Sigmoid colon (tissue), 7 donors: ENCODE data around the gene C2CD2. TPM values are rescaled to one million over a fixed set of nuclear protein-coding genes. Genes with fewer than 3 reads are reported as not detected.

Experiments used
- DNase-seq: peaks from one replicate; pipeline ENCODE4 v3.0.0-alpha.2; 2019
- H3K27ac ChIP-seq, 4 donors: fragments of 200-600 bp; sonication (generic); one replicate each; pipeline ENCODE4 v1.5.1; 2016 to 2019; ENCODE audit warnings: mild to moderate bottlenecking in 1 of 4
- H3K27me3 ChIP-seq, 3 donors: fragments of 200-600 bp; sonication (generic); one replicate each; pipeline ENCODE4 v1.5.1; 2019; ENCODE audit warnings: mild to moderate bottlenecking in 1 of 3
- H3K36me3 ChIP-seq, 4 donors: fragments of 200-600 bp; sonication (generic); one replicate each; pipeline ENCODE4 v1.5.1; 2016 to 2019
- H3K4me1 ChIP-seq, 4 donors: fragments of 200-600 bp; sonication (generic); one replicate each; pipeline ENCODE4 v1.5.1; 2017 to 2019
- H3K4me3 ChIP-seq, 4 donors: fragments of 200-600 bp; sonication (generic); one replicate each; pipeline ENCODE4 v1.5.1; 2017 to 2019; ENCODE audit warnings: mild to moderate bottlenecking in 2 of 4, moderate library complexity in 1 of 4
- H3K9me3 ChIP-seq, 4 donors: fragments of 200-600 bp in 3 of 4; sonication (generic) in 3 of 4; one replicate each; pipeline versions ENCODE4 v1.5.1 to v1.6.1; 2013 to 2019
- EP300 ChIP-seq, 4 donors: sonication (generic); formaldehyde crosslinking; IDR thresholded peaks; one replicate each; pipeline ENCODE4 v1.6.1; 2017; ENCODE audit warnings: antibody characterized with exemption in 4 of 4
- POLR2A ChIP-seq, 2 donors: fragments of 450-650 bp; IDR thresholded peaks; one replicate each; pipeline ENCODE4 v1.6.1; 2016; ENCODE audit warnings: antibody characterized with exemption in 2 of 2, mild to moderate bottlenecking in 2 of 2, moderate library complexity in 2 of 2
- POLR2AphosphoS5 ChIP-seq, 4 donors: sonication (generic); formaldehyde crosslinking; IDR thresholded peaks; one replicate each; pipeline ENCODE4 v1.6.1; 2017; ENCODE audit warnings: antibody characterized with exemption in 4 of 4
- WGBS, 2 donors: extraction: QIAGEN DNeasy Blood & Tissue Kit; methylation state at CpG; one replicate each; pipeline ENCODE4 v1.1.7; 2013; 5-methylcytosine and 5-hydroxymethylcytosine counted together
- intact Hi-C: fragments of 100-400 bp; cut with DNase I; formaldehyde crosslinking; loops from one replicate; pipeline ENCODE4 v1.15.1; 2023
- polyA plus RNA-seq, 3 donors: library from polyadenylated mRNA; stranded (reverse); fragments of 200-250 nt; gene quantifications; one replicate each; pipeline ENCODE4 v1.2.3, GENCODE V29; 2013
- total RNA-seq, 4 donors: library from RNA; depleted of rRNA; stranded (reverse); fragments of >200 nt; gene quantifications; one replicate each; pipeline ENCODE4 v1.1.0, GENCODE V29; 2016
- TF ChIP-seq, protein P1 (sequence below), 4 experiments: fragments of 450-650 bp in 3 of 4; fragments of 200-600 bp in 1 of 4; IDR thresholded peaks; one replicate each; pipeline ENCODE4 v1.5.1; 2016 to 2019; ENCODE audit warnings: antibody characterized with exemption in 4 of 4, mild to moderate bottlenecking in 3 of 4, moderate library complexity in 2 of 4
- donor health status: healthy with polysubstance abuse.
- donor health status: Bipolar disorder and iron deficiency.
- donor health status: healthy.

C2CD2 gene
- total and polyA plus RNA-seq, 7 donors, result 1.8 to 45.1 (median 19.0) TPM

DNA sequence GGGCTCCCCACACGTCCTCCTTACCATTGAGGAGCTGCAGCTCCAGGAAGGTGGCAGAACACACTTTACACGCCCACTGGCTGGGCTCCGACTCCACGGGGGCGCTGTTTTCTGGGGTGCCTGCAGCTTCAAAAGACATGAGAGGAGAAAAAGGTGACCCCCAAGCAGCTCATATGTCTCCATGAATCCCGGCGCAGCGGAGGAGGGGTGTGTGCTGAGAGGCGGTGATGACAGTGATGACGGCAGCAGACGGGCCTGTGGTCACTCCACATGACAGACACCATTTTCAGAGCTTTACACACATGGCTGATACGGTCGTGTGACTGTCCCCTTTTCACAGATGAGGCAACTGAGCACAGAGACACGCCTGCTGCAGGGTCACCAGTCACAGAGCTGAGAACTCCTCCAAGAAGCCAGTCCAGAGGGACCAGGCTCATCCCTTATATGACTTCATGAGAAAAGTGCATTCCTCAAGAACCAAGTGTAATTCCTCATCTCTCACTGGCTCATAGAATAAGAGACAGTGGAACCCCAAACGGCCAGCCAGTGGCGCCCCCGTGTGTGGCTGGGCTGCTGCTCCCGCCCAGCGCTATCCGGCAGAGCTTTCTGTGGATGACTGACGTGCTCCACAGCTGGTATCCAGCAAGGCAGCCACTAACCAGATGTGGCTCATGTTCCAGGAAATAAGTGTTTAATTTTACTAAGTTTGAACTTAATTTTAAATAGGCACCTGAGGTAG, 106.6 kb downstream of the C2CD2 start:
- Histone ChIP-seq H3K36me3 (peaks cover 0 to 25% (median 0%) of the 10 kb centered on the region in 4 donors), H3K27me3 (no peaks in the 10 kb centered on the region), H3K4me3 (no peak overlapping the region), H3K9me3 (no peaks in the 10 kb centered on the region), H3K4me1 (no peaks in the 10 kb centered on the region), H3K27ac (no peak overlapping the region)
- WGBS, 2 donors, result 88 to 90% methylated on average over 21 of the region's 21 CpGs
- DNase-seq, result peak; percentile 28
- TF ChIP-seq, protein P1, sequence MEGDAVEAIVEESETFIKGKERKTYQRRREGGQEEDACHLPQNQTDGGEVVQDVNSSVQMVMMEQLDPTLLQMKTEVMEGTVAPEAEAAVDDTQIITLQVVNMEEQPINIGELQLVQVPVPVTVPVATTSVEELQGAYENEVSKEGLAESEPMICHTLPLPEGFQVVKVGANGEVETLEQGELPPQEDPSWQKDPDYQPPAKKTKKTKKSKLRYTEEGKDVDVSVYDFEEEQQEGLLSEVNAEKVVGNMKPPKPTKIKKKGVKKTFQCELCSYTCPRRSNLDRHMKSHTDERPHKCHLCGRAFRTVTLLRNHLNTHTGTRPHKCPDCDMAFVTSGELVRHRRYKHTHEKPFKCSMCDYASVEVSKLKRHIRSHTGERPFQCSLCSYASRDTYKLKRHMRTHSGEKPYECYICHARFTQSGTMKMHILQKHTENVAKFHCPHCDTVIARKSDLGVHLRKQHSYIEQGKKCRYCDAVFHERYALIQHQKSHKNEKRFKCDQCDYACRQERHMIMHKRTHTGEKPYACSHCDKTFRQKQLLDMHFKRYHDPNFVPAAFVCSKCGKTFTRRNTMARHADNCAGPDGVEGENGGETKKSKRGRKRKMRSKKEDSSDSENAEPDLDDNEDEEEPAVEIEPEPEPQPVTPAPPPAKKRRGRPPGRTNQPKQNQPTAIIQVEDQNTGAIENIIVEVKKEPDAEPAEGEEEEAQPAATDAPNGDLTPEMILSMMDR (IDR thresholded peaks at IDR 0.05), result no peak
- TF ChIP-seq POLR2A (IDR thresholded peaks at IDR 0.05), result no peak
- TF ChIP-seq EP300 (IDR thresholded peaks at IDR 0.05), result no peak
- TF ChIP-seq POLR2AphosphoS5 (IDR thresholded peaks at IDR 0.05), result no peak
- intact Hi-C loops, result no loop called here

DNA sequence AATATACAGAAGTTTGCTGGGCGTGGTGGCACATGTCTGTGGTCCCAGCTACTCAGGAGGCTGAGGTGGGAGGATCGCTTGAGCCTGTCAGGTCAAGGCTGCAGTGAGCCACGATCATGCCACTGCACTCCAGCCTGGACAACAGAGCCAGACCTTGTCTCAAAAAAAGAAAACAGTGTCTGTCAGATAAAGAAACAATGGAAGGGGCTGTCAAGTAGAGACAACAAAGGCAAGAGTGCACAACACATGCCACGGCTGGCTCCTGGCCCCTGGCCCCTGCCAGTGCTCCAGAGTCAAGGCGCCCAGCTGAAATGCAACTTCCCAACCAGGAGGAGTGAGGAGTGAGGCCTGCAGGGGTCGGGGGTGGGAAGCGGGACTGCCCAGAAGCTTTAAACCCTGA, 107.3 kb downstream of the C2CD2 start:
- WGBS, 2 donors, result 90 to 91% methylated on average over 7 of the region's 7 CpGs
- Histone ChIP-seq H3K4me3 (no peak overlapping the region), H3K27ac (no peak overlapping the region), H3K27me3 (no peaks in the 10 kb centered on the region), H3K9me3 (no peaks in the 10 kb centered on the region), H3K36me3 (peaks cover 0 to 21% (median 0%) of the 10 kb centered on the region in 4 donors), H3K4me1 (no peaks in the 10 kb centered on the region)
- TF ChIP-seq, protein P1 (IDR thresholded peaks at IDR 0.05), result no peak
- TF ChIP-seq EP300 (IDR thresholded peaks at IDR 0.05), result no peak
- no peak for TF ChIP-seq POLR2AphosphoS5 (IDR thresholded peaks at IDR 0.05)
- no peak for TF ChIP-seq POLR2A (IDR thresholded peaks at IDR 0.05)
- peak; percentile 32 for DNase-seq
- intact Hi-C loops, result no loop called here

DNA sequence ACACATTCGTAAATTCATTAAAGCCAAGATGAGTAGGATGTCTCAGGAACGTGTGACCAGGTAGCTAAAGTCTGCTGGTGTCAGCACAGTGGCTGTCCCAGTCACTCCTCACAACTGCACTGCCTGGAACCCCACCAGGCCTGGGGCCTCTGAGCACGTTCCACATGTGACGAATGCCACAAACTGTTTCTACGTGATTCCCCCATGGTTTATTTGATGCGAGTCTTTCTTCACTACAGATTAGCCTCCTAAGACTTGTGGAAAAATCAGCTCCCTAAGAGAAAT, 107.8 kb downstream of the C2CD2 start:
- peaks cover 0 to 26% (median 0%) of the 10 kb centered on the region in 4 donors for H3K36me3 ChIP-seq
- TF ChIP-seq POLR2A (IDR thresholded peaks at IDR 0.05) (no peak), POLR2AphosphoS5 (IDR thresholded peaks at IDR 0.05) (no peak), EP300 (IDR thresholded peaks at IDR 0.05) (no peak)
- TF ChIP-seq, protein P1 (IDR thresholded peaks at IDR 0.05), result no peak
- no peaks in the 10 kb centered on the region for H3K4me1 ChIP-seq
- 83 to 88% methylated on average over 6 of the region's 6 CpGs for WGBS, 2 donors
- intact Hi-C loops, result no loop called here
- H3K9me3 ChIP-seq, result no peaks in the 10 kb centered on the region
- no peaks in the 10 kb centered on the region for H3K27me3 ChIP-seq
- H3K27ac ChIP-seq, result no peak overlapping the region
- no peak for DNase-seq
- H3K4me3 ChIP-seq, result no peak overlapping the region

DNA sequence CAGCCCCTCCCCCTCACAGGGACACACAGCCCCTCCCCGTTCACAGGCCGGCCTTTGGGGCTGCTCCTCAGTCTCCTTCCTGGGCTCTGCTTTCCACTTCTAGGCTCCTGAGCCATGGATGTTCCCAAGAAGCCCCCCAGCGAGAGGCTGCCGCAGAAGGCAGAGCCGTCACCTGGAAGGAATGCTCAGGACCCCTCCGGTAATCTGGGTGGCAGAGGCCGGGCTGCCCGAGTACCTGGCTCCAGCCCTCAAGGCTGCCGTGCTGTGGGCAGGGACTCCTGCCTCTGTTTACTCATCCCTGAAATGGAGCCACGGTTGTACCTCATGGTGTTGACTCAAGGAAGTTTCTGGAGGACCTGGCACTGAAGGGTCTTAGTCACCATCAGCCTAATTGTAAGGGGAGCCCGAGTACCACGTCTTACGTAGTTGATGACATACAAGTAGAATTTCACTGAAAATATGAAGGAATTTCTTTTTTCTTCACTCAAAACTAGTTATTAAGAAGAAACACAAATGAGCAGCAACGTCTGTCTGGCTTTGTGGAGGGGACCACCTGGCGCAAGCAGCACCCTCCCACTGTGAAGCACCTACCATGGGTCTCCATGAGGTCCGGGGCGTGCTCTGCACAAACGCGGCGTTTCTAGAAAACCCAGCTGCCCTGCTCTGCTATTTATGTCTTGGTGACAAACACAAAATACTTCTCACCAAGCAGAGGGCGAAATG, 108.3 kb downstream of the C2CD2 start:
- peaks cover 0 to 27% (median 0%) of the 10 kb centered on the region in 4 donors for H3K36me3 ChIP-seq
- H3K4me3 ChIP-seq, result no peak overlapping the region
- intact Hi-C loops, result no loop called here
- peak; percentile 49 for DNase-seq
- no peak overlapping the region for H3K27ac ChIP-seq
- no peaks in the 10 kb centered on the region for H3K9me3 ChIP-seq
- no peaks in the 10 kb centered on the region for H3K4me1 ChIP-seq
- TF ChIP-seq EP300 (IDR thresholded peaks at IDR 0.05) (no peak), POLR2A (IDR thresholded peaks at IDR 0.05) (no peak), POLR2AphosphoS5 (IDR thresholded peaks at IDR 0.05) (no peak)
- TF ChIP-seq, protein P1 (IDR thresholded peaks at IDR 0.05), result no peak
- 90 to 95% methylated on average over 21 of the region's 21 CpGs for WGBS, 2 donors
- H3K27me3 ChIP-seq, result no peaks in the 10 kb centered on the region
